Gastroesophageal sphincter (tissue), 3 donors: ENCODE measurements around the gene MOV10L1.

ENCODE experiments used
- CTCF ChIP-seq, 4 experiments: fragments of 200-600 bp in 2 of 4; fragments of 450-650 bp in 2 of 4; sonication (generic) in 1 of 4; IDR thresholded peaks; one replicate each; pipeline ENCODE4 v1.5.1; 2017 to 2019; ENCODE audit warnings: antibody characterized with exemption in 4 of 4, mild to moderate bottlenecking in 2 of 4, moderate library complexity in 2 of 4
- EP300 ChIP-seq: sonication (generic); formaldehyde crosslinking; IDR thresholded peaks from one replicate; pipeline ENCODE4 v1.6.1; 2017; ENCODE audit warnings: antibody characterized with exemption, mild to moderate bottlenecking
- POLR2A ChIP-seq, 2 donors: fragments of 450-650 bp; IDR thresholded peaks; one replicate each; pipeline ENCODE4 v1.6.1; 2017; ENCODE audit warnings: antibody characterized with exemption in 2 of 2, mild to moderate bottlenecking in 2 of 2, moderate library complexity in 1 of 2
- POLR2AphosphoS5 ChIP-seq: sonication (generic); formaldehyde crosslinking; IDR thresholded peaks from one replicate; pipeline ENCODE4 v1.6.1; 2017; ENCODE audit warnings: antibody characterized with exemption

- TF ChIP-seq CTCF (IDR thresholded peaks at IDR 0.05) (no peak), POLR2A (IDR thresholded peaks at IDR 0.05) (no peak), EP300 (no peak), POLR2AphosphoS5 (no peak)
Measured at GRCh38 chr22:50177537-50178470, 88.0 kb downstream of the MOV10L1 start.
